Amniotic epithelial cell (primary cell): ENCODE results near the gene SNRPA.
"Not testable (repeated sequence)": the region's sequence is repeated elsewhere in the genome, so short reads cannot be mapped to it uniquely, and the experiment has no call there.

Experiments
- DNase-seq: peaks from one replicate; pipeline ENCODE4 v3.0.0-alpha.2; 2010; ENCODE audit warnings: low read depth

Gene SNRPA

GRCh38 chr19:40777645-40777936 is 26.6 kb downstream of the SNRPA start:
- no peak for DNase-seq

DNA sequence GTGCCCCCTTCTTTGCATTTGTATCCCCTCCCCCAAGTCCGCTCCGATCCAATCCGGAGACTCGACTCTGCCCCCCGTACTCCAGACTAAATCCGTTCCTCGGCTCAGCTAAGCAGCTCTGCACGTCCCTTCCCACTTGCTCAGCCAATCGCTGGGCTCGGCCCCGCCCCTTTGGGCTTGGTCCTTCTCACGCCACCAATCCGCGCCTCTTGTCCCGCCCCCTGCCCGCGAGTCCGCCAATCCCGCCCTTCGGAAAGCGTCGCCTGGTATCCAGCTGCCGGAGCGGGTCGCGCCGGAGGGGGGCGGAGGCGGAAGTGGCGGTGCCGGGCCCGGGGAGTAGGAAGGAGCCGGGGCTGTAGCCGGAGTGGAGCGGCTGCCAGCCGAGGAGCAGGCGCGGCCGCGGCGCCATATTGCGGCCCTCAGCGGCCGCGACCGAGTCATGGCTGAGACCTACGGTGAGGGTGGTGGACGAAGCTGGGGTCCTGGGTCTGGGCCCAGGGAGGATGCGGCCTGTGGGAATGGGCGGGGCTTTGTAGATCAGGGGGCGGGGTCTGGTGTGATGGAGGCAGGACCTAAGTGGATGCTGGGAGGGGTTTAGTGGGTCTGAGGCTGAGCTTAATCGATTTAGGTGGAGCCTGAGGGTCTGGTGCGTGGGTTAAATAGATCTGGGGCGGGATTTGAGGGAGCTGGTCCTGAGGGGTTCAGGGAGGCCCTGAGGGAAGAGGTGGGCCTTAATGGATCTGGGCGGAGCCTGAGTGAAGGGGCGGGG is 27.1 kb downstream of the SNRPA start, which contains the start of gene RAB4B:
RAB4B (plus strand) TSS at position 311 of the 769 bp plus-strand sequence; CDS start at position 440, 129 bp downstream.
- DNase-seq, result peak; percentile 99

DNA sequence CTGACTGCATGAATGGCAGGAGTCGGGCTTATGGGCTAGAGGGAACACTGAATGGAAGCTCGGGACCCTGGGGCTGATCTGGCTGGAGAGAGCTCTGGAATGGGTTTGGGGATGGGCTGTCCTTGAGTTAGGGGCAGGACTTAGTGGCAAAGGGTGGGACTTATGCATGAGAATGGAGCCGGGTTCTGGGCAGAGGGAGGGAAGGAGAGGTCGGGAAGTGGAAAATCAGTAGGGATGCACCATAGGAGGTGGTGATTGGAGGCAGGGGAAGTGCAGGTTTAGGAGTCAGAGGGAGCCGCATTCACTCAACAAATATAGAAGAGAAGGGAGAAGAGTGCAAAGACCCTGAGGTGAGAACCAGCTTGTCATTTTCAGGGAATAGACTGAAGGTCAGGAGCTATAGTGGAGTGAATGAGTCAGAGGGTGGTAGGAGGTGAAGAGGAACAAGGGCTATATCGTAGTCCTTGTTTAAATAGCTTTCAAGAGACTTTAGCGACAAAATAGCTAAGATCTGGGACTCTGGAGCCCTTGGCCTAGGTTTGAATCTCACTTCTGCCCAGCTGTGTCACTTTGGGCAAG is 27.8 kb downstream of the SNRPA start:
- peak; percentile 46 for DNase-seq

GRCh38 chr19:40780582-40780981 is 29.6 kb downstream of the SNRPA start:
- DNase-seq, result no peak

DNA sequence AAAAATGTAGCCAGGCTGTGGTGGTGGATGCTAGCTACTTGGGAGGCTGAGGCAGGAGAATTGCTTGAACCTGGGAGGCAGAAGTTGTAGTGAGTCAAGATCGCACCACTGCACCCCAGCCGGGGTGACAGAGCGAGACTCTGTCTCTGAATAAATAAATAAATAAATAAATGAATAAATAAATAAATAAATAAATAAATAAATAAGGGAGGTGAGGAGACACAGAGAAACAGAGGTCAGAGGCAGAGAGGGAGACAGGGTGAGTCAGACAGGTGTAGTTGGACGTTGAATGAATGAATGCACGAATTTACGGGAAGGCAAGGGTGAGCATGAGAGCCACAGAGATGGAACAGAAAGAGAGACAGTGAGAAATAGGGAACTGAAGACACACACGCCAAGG is 30.1 kb downstream of the SNRPA start:
- DNase-seq, result no peak

- no peak for DNase-seq
Observed at GRCh38 chr19:40783711-40784110, 32.7 kb downstream of the SNRPA start.

GRCh38 chr19:40784146-40784545 is 33.1 kb downstream of the SNRPA start:
- not testable (repeated sequence) for DNase-seq

GRCh38 chr19:40785526-40785925 is 34.5 kb downstream of the SNRPA start:
- no peak for DNase-seq

DNA sequence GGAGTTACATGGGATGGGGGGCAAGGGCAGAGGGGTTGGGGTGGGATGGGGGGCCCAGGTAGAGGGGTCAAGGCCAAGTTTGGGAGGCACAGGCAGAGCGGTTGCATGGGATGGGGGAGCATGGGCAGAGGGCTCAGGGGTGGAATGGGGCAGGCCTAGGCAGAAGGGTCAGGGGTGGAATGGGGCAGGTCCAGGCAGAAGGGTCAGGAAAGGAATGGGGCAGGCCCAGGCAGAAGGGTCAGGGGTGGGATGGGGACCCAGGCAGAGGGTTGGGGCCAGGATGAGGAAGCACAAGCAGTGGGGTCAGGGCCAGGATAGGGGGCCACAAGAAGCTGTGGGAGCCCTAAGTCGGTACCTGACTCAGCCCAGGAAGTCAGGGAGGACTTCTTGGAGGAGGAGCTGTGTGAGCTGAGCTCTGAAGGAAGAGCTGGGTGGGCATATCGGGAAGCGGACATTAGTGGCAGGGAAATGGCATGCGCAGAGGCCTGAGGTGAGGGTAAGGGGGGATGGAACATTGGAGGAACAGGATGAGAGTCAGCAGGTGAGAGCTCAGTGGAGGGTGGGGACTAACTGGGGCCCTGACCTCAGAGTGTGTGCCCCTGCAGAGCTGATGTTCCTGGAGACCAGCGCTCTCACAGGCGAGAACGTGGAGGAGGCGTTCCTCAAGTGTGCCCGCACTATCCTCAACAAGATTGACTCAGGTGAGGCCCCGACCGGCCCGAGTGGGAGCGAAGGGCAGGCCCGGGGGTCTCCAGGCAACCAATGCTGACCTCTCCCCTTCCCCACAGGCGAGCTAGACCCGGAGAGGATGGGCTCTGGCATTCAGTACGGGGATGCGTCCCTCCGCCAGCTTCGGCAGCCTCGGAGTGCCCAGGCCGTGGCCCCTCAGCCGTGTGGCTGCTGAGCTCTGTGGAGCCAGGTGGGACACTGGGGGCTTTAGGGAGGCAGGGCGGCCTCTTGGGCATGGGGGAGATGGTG is 35.3 kb downstream of the SNRPA start:
- DNase-seq, result no peak

GRCh38 chr19:40791349-40791748 is 40.3 kb downstream of the SNRPA start:
- DNase-seq, result no peak

DNA sequence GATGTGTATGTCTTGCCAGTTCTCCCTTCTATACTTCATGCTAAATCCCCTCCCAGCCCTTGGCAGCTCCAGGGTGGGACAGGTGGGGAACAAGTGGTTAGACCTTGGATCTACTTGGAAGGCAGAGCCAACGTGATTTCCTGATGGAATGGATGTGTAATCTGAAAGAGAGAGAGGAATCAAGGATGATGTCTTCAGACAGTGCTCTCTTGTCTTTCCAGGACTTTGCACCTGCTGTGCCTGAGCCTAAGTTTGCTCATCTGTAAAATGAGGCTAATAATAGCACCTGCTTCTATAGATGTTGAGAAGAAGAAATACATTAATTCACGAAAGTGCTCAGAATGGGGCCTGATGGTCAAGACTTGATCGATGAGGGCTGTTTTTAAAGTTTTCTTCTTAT is 41.0 kb downstream of the SNRPA start:
- no peak for DNase-seq

DNA sequence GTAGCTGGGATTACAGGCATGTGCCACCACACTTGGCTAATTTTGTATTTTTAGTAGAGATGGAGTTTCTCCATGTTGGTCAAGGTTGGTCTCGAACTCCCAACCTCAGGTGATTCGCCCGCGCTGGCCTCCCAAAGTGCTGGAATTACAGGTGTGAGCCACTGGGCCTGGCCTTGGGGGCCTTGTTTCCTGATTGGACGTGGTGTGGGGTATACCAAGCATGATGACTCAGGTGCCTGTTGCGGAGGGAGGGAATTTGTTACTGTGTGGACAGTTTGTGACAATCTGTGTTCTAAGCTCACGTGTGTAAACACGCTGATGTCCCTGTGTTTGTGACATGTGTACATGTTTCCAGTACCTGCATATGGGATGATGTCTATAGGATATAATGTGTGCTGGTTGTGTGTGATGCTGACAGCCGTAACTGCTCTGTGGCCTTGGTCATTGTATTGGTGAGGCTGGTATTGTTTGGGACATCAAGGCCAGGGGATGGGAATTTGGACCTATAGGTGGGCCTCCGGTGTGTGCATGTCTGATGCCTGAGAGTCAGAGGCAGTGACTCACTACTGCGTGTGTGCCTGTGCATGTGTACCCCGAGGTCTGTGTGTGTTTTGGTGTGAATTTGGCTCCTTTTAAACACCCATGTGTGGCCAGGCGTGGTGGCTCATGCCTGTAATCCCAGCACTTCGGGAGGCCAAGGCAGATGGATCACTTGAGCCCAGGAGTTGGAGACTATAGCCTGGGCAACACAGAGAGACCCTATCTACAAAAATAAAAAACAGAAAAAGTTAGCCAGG is 46.4 kb downstream of the SNRPA start:
- no peak for DNase-seq

DNA sequence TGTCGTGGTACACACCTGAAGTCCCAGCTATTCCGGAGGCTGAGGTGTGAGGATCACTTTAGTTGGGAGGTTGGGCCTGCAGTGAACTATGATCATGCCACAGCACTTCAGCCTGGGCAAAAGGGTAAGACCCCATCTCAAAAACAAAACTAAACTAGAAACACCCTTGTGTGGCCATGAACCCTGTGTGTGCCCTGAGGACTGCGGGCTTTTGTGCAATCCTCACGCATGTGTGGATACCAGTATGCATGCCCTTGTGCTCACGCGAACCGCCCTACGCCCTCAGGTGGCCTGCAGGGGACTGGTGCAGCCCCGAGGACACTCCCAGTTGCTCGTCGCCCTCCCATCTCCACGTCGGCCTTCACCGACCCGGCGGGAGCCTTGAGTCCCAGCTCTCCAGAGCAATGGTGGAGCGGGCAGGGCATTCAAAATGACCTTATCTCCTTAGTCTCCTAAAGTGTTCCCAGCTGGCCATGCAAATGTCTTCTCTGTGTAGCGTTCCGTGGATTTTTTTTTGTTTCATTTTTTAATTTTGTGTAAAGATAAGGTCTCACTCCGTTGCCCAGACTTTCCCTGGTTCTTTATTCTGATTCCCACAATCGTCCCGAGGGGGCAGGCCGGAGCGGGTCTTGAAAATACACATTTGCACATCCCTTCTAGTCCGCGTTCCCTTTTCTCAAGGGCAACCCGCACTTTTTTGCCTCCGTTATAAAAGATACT is 47.1 kb downstream of the SNRPA start:
- peak; percentile 63 for DNase-seq

DNA sequence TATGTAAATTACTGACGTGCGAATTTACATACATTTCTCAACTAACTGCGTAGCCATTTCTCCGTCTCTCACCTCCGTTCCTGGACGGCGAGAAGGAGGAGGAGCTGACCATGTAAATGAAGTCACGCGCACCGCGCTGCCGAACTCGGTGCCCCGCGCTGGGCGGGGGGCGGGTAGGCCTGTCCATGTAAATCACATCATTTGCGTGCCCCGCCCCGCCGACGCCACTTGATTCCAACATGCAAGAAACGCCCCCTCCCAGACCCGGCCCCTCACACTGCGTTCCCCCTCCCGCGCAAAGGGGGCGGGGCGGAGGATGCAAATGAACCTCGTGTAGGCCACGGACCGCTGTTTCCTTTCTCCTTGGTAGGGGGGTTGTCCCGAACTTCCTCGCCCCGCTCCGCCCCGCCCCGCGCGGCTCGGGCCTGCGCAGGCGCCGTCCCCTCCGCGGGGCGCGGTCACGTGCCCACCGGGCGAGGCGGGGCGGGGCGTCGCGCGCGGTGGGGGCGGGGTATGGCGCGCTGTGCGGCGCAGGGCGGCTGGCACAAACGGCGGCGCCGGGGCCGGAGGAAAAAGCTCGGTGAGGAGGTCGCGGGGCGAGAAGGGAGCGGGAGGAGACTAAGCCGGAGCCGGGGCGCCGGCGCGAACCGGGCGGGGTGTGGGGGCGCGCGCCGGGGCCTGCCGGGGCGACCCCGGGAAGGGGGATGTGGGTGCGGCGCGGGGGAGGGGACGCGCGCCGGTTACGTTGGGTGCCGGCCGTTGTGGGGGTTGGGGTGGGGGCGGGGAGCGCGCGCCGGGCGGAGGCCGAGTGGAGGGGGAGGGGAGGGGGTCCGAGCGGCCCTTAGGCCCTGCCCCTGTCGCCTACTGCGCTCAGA is 47.9 kb downstream of the SNRPA start, which contains the start of gene EGLN2:
EGLN2 (plus strand) TSS at position 509 of the 875 bp plus-strand sequence. CDS start 1,382 bp downstream, outside the sequence.
- peak; percentile 99 for DNase-seq

- DNase-seq, result no peak
Observed at GRCh38 chr19:40799558-40800338, 48.7 kb downstream of the SNRPA start.

DNA sequence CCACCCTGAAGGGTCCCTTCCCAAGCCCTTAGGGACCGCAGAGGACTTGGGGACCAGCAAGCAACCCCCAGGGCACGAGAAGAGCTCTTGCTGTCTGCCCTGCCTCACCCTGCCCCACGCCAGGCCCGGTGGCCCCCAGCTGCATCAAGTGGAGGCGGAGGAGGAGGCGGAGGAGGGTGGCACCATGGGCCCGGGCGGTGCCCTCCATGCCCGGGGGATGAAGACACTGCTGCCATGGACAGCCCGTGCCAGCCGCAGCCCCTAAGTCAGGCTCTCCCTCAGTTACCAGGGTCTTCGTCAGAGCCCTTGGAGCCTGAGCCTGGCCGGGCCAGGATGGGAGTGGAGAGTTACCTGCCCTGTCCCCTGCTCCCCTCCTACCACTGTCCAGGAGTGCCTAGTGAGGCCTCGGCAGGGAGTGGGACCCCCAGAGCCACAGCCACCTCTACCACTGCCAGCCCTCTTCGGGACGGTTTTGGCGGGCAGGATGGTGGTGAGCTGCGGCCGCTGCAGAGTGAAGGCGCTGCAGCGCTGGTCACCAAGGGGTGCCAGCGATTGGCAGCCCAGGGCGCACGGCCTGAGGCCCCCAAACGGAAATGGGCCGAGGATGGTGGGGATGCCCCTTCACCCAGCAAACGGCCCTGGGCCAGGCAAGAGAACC is 49.5 kb downstream of the SNRPA start:
- no peak for DNase-seq

GRCh38 chr19:40800997-40801377 is 50.0 kb downstream of the SNRPA start:
- no peak for DNase-seq

DNA sequence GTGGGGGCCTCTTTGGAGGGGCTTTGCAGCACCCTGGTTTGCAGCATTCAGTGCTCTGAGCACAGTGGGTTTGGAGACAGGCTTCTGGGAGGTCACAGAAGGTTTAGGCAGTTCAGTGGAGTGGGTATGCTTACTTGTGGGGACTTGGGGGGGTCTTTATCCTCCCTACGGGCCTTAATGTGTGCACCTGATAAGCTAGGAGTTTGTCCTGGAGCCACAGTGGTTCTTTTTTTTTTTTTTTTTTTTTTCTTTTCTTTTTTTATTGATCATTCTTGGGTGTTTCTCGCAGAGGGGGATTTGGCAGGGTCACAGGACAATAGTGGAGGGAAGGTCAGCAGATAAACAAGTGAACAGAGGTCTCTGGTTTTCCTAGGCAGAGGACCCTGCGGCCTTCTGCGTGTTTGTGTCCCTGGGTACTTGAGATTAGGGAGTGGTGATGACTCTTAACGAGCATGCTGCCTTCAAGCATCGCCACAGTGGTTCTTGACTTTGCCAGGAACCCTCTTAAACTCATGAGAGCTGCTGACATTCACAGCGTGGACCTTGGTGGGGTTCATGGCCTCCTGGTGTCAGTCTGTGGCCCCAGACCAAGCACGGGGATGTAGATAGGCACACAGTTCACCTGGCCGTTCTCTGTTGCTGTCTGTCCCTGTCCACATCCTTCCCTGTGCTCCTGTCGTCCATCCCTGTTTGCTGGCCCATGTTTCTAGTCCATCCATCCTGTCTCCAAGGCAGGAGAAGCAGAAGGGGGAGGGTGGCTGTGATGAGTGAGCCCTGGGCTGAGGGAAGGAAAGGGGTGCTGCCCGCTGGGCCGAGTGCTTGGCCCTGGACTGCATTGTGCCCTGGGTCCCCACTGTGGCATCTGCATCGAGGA is 50.7 kb downstream of the SNRPA start:
- DNase-seq, result no peak
